Ovary (tissue), 3 donors: ENCODE results near the gene ARHGEF17.

Source experiments
- CTCF ChIP-seq, 3 donors: fragments of 450-650 bp in 2 of 3; fragments of 200-600 bp in 1 of 3; IDR thresholded peaks; one replicate each; pipeline versions ENCODE4 v1.5.1 to v1.8.0; 2016 to 2022; ENCODE audit warnings: antibody characterized with exemption in 3 of 3, mild to moderate bottlenecking in 1 of 3
- POLR2A ChIP-seq: fragments of 450-650 bp; IDR thresholded peaks from one replicate; pipeline ENCODE4 v1.6.1; 2017; ENCODE audit warnings: antibody characterized with exemption, mild to moderate bottlenecking, moderate library complexity
- donor health status: DM: no; HTN: no; CAD: no.

DNA sequence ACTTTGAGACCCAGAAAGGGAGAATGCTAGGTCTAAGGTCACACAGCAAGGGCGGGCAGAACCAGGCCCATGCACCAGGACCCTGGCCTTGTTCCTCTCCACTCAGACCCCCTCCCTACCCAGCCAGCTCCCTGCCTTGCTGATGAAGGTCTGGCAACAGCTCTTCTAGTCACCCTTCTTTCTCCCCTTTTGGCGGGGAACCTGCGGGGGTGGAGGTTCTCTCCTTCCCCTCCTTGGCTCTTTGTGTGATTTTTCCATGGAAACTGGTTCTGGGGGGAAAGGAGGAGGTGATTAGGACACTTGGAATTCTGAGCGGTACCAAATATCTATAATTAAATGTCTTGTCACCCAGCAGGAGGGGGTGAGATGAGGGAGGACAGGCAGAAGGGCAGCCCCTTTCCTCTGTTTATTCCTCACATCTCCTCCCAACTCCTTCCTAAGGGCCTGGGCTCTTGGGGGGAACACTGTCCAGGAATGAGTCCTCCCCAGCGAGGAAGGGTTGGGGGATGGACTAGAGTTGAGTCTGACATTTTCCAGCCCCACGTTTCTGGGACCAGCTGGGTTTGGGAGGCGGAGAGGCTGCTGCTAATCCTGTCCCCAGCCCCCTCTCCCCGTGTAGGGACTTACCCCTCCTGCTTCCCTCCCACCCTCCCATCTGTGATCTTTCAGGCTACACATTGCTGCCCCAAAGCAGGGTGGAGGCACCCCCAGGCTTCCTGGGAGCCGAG, 7.4 kb downstream of the ARHGEF17 start:
- TF ChIP-seq CTCF (IDR thresholded peaks at IDR 0.05) (no peak), POLR2A (no peak)
